Fibroblast of upper back skin (primary cell): Measurements from ENCODE around the gene L1CAM.

Experiments
- DNase-seq: peaks from one replicate; pipeline ENCODE4 v3.0.0-alpha.2; 2013

Gene L1CAM

GRCh38 chrX:153901753-153902140 lies 15.8 kb upstream of the L1CAM start:
- no peak for DNase-seq

- DNase-seq = peak; percentile 87
Observed at GRCh38 chrX:153900831-153901752, 15.1 kb upstream of the L1CAM start.

GRCh38 chrX:153897899-153898298 lies 11.9 kb upstream of the L1CAM start:
- DNase-seq = no peak

GRCh38 chrX:153889123-153889522 lies 3.1 kb upstream of the L1CAM start:
- no peak for DNase-seq

GRCh38 chrX:153888344-153888743 lies 2.4 kb upstream of the L1CAM start:
- no peak for DNase-seq

GRCh38 chrX:153887385-153887784 lies 1.4 kb upstream of the L1CAM start:
- no peak for DNase-seq

GRCh38 chrX:153886915-153887314 lies 942 bp upstream of the L1CAM start:
- DNase-seq = no peak

- DNase-seq = no peak
Observed at GRCh38 chrX:153885208-153885787, 675 bp downstream of the L1CAM start.

GRCh38 chrX:153884590-153884989 lies 1.4 kb downstream of the L1CAM start:
- no peak for DNase-seq

GRCh38 chrX:153884136-153884535 lies 1.8 kb downstream of the L1CAM start:
- DNase-seq = no peak

GRCh38 chrX:153883163-153883843 lies 2.7 kb downstream of the L1CAM start:
- no peak for DNase-seq

GRCh38 chrX:153882557-153882956 lies 3.4 kb downstream of the L1CAM start:
- no peak for DNase-seq

- DNase-seq = no peak
Observed at GRCh38 chrX:153882086-153882498, 3.9 kb downstream of the L1CAM start.

GRCh38 chrX:153881281-153881680 lies 4.7 kb downstream of the L1CAM start:
- DNase-seq = no peak

GRCh38 chrX:153880440-153880815 lies 5.5 kb downstream of the L1CAM start:
- DNase-seq = no peak

GRCh38 chrX:153879741-153880439 lies 6.1 kb downstream of the L1CAM start:
- no peak for DNase-seq

GRCh38 chrX:153878969-153879653 lies 6.9 kb downstream of the L1CAM start:
- DNase-seq = no peak

GRCh38 chrX:153878345-153878744 lies 7.6 kb downstream of the L1CAM start:
- no peak for DNase-seq

GRCh38 chrX:153877571-153878261 lies 8.3 kb downstream of the L1CAM start:
- no peak for DNase-seq

GRCh38 chrX:153876112-153876491 lies 9.9 kb downstream of the L1CAM start:
- no peak for DNase-seq

- DNase-seq = peak; percentile 14
Observed at GRCh38 chrX:153875391-153876111, 10.4 kb downstream of the L1CAM start.
